MCF 10A (cell line): ENCODE results near the gene UCK2. TPM values are rescaled to one million over a fixed set of nuclear protein-coding genes. Genes with fewer than 3 reads are reported as not detected.

Source experiments
- BruUV-seq: library from RNA; stranded (reverse); fragments of 400-500 nt; replicated peaks from 2 replicates; lab custom pipeline; 2021; lab: Mats Ljungman, UMichigan
- CTCF ChIA-PET: fragments of 300-600 bp; sonication (Branson Sonifier 250); formaldehyde crosslinking; extraction: SDS; loops from one replicate; lab custom pipeline; 2021; ENCODE audit warnings: antibody characterized with exemption, inconsistent platforms; lab: Yijun Ruan, JAX
- POLR2A ChIA-PET: fragments of 300-600, 350-650 bp; sonication (Branson Sonifier 250); formaldehyde crosslinking; extraction: SDS; loops from one replicate; lab custom pipeline; 2020; ENCODE audit warnings: antibody characterized with exemption, inconsistent platforms; lab: Yijun Ruan, JAX
- DNase-seq: peaks from one replicate; pipeline ENCODE4 v3.0.0-alpha.2; 2018; ENCODE audit not compliant: unreplicated experiment
- H3K27ac Mint-ChIP-seq: one replicate; pipeline ENCODE4 v1.8.0; 2022; ENCODE audit warnings: mild to moderate bottlenecking, low read depth, mixed read lengths; ENCODE audit not compliant: unreplicated experiment
- H3K27me3 Mint-ChIP-seq: one replicate; pipeline ENCODE4 v1.8.0; 2022; ENCODE audit warnings: mixed read lengths; ENCODE audit not compliant: insufficient read depth, unreplicated experiment
- H3K36me3 Mint-ChIP-seq: one replicate; pipeline ENCODE4 v1.8.0; 2022; ENCODE audit warnings: mild to moderate bottlenecking, moderate library complexity, mixed read lengths; ENCODE audit not compliant: insufficient read depth, unreplicated experiment
- H3K4me1 Mint-ChIP-seq: one replicate; pipeline ENCODE4 v1.8.0; 2022; ENCODE audit warnings: mixed read lengths; ENCODE audit not compliant: insufficient read depth, unreplicated experiment
- H3K4me3 Mint-ChIP-seq: one replicate; pipeline ENCODE4 v1.8.0; 2022; ENCODE audit warnings: mild to moderate bottlenecking, moderate library complexity, mixed read lengths; ENCODE audit not compliant: unreplicated experiment
- H3K9me3 Mint-ChIP-seq: one replicate; pipeline ENCODE4 v1.8.0; 2022; ENCODE audit warnings: mixed read lengths; ENCODE audit not compliant: unreplicated experiment
- CTCF ChIP-seq: fragments of 200-600 bp; IDR thresholded peaks from one replicate; pipeline ENCODE4 v1.8.0; 2022; ENCODE audit warnings: antibody characterized with exemption, mild to moderate bottlenecking; ENCODE audit not compliant: unreplicated experiment
- intact Hi-C: fragments of 100-400 bp; cut with micrococcal nuclease; formaldehyde crosslinking; loops from 2 replicates; pipeline ENCODE4 v1.14.1; 2022
- total RNA-seq: library from RNA; stranded (reverse); gene quantifications from 2 replicates; pipeline ENCODE4 v1.2.3, GENCODE V29; 2022

UCK2 gene
- total RNA-seq, 1 experiment from 2014 or later = 144 TPM

- no peaks in the 10 kb centered on the region for H3K36me3 Mint-ChIP-seq
- ChIA-PET POLR2A (interaction anchor here (1.3 kb wide), 1 partner anchor 989 kb away, joined by 4 read pairs; no protein-coding TSS in a partner anchor), CTCF (interaction anchor here (0.5 to 9.1 kb wide), 86 partner anchors 11 to 1679 kb away, joined by 3 to 95 read pairs (median 4); partner anchors contain the start of gene ALDH9A1)
- H3K27ac Mint-ChIP-seq = no peak overlapping the region
- H3K9me3 Mint-ChIP-seq = no peaks in the 10 kb centered on the region
- no peaks in the 10 kb centered on the region for H3K4me1 Mint-ChIP-seq
- intact Hi-C loops = loop anchor here (1.0 to 10.0 kb wide), 6 partner anchors 237 to 1129 kb away; partner anchors contain the start of genes FAM78B and POGK
- DNase-seq = peak; percentile 82
- no peaks in the 10 kb centered on the region for H3K27me3 Mint-ChIP-seq
- TF ChIP-seq CTCF = peak; percentile 78
- H3K4me3 Mint-ChIP-seq = no peak overlapping the region
- BruUV-seq = no TSS peak
These were observed 100.8 kb downstream of the UCK2 start for GRCh38 chr1:165928075-165928731.

- intact Hi-C loops = no loop called here
- Mint-ChIP-seq H3K9me3 (no peaks in the 10 kb centered on the region), H3K4me1 (no peaks in the 10 kb centered on the region), H3K27me3 (no peaks in the 10 kb centered on the region), H3K36me3 (no peaks in the 10 kb centered on the region), H3K4me3 (no peak overlapping the region), H3K27ac (no peak overlapping the region)
- ChIA-PET POLR2A (no interaction called here), CTCF (interaction anchor here (0.6 to 9.1 kb wide), 7 partner anchors 10 to 908 kb away, joined by 3 to 95 read pairs (median 3); no protein-coding TSS in a partner anchor)
- no peak for DNase-seq
- no peak for TF ChIP-seq CTCF
- no TSS peak for BruUV-seq
These were observed 103.5 kb downstream of the UCK2 start for GRCh38 chr1:165930961-165931360.

- BruUV-seq = no TSS peak
- intact Hi-C loops = no loop called here
- no peaks in the 10 kb centered on the region for H3K36me3 Mint-ChIP-seq
- no peaks in the 10 kb centered on the region for H3K9me3 Mint-ChIP-seq
- H3K4me3 Mint-ChIP-seq = no peak overlapping the region
- ChIA-PET CTCF (interaction anchor here (0.6 to 4.2 kb wide), 7 partner anchors 9 to 546 kb away, joined by 3 to 26 read pairs (median 5); no protein-coding TSS in a partner anchor), POLR2A (interaction anchor here (0.8 kb wide), 1 partner anchor 545 kb away, joined by 3 read pairs; no protein-coding TSS in a partner anchor)
- no peak for TF ChIP-seq CTCF
- H3K27me3 Mint-ChIP-seq = no peaks in the 10 kb centered on the region
- no peaks in the 10 kb centered on the region for H3K4me1 Mint-ChIP-seq
- H3K27ac Mint-ChIP-seq = no peak overlapping the region
- no peak for DNase-seq
These were observed 106.2 kb downstream of the UCK2 start for GRCh38 chr1:165933446-165934170.

- BruUV-seq = no TSS peak
- DNase-seq = peak; percentile 17
- Mint-ChIP-seq H3K9me3 (no peaks in the 10 kb centered on the region), H3K36me3 (no peaks in the 10 kb centered on the region), H3K4me1 (no peaks in the 10 kb centered on the region), H3K27me3 (peaks cover 10% of the 10 kb centered on the region), H3K27ac (no peak overlapping the region), H3K4me3 (no peak overlapping the region)
- POLR2A ChIA-PET = no interaction called here
- CTCF ChIA-PET = interaction anchor here (0.5 to 5.0 kb wide), 6 partner anchors 8 to 1494 kb away, joined by 3 to 31 read pairs (median 4); no protein-coding TSS in a partner anchor
- TF ChIP-seq CTCF = no peak
- intact Hi-C loops = no loop called here
These were observed 109.1 kb downstream of the UCK2 start for GRCh38 chr1:165936542-165936941.
